ENCODE data around the gene C1orf52.
A peak's percentile ranks its signal among the peaks of the same experiment; 100 is the strongest.

The C1orf52 gene

GRCh38 chr1:85229574-85230097 lies 29.8 kb downstream of the C1orf52 start:
- DNase-seq (ENCODE audit: low spot score): no peak

GRCh38 chr1:85228972-85229371 lies 30.5 kb downstream of the C1orf52 start:
- DNase-seq (ENCODE audit: low spot score): no peak

GRCh38 chr1:85225624-85226380 lies 33.7 kb downstream of the C1orf52 start:
- no peak for DNase-seq (ENCODE audit: low spot score)

- DNase-seq (ENCODE audit: low spot score): no peak
Observed at GRCh38 chr1:85224734-85225623, 34.5 kb downstream of the C1orf52 start.

- no peak for DNase-seq (ENCODE audit: low spot score)
Observed at GRCh38 chr1:85224295-85224694, 35.2 kb downstream of the C1orf52 start.

GRCh38 chr1:85223334-85223733 lies 36.1 kb downstream of the C1orf52 start:
- DNase-seq (ENCODE audit: low spot score): no peak

GRCh38 chr1:85220756-85221201 lies 38.7 kb downstream of the C1orf52 start:
- DNase-seq (ENCODE audit: low spot score): no peak

- no peak for DNase-seq (ENCODE audit: low spot score)
Observed at GRCh38 chr1:85219853-85220610, 39.4 kb downstream of the C1orf52 start.

- DNase-seq (ENCODE audit: low spot score): no peak
Observed at GRCh38 chr1:85216697-85217096, 42.8 kb downstream of the C1orf52 start.

GRCh38 chr1:85214654-85215053 lies 44.8 kb downstream of the C1orf52 start:
- no peak for DNase-seq (ENCODE audit: low spot score)

GRCh38 chr1:85208488-85208887 lies 51.0 kb downstream of the C1orf52 start:
- no peak for DNase-seq (ENCODE audit: low spot score)

GRCh38 chr1:85203573-85204171 lies 55.8 kb downstream of the C1orf52 start:
- no peak for DNase-seq (ENCODE audit: low spot score)

GRCh38 chr1:85202864-85203255 lies 56.6 kb downstream of the C1orf52 start:
- DNase-seq (ENCODE audit: low spot score): no peak

GRCh38 chr1:85202092-85202863 lies 57.2 kb downstream of the C1orf52 start:
- DNase-seq (ENCODE audit: low spot score): no peak

GRCh38 chr1:85201340-85202091 lies 57.9 kb downstream of the C1orf52 start:
- DNase-seq (ENCODE audit: low spot score): peak; percentile 59

- DNase-seq (ENCODE audit: low spot score): peak; percentile 75
Observed at GRCh38 chr1:85200463-85201339, 58.8 kb downstream of the C1orf52 start, which contains the start of gene SYDE2. SYDE2 (minus strand) TSS chr1:85201016; CDS start chr1:85200996, 20 bp downstream.

Measured in CD4-positive, alpha-beta T cell treated with Interleukin-15 for 4 hours (primary cell).